HG03520 (cell line): ENCODE measurements around the gene METTL4.
"Not testable (repeated sequence)": the region's sequence is repeated elsewhere in the genome, so short reads cannot be mapped to it uniquely, and the experiment has no call there.

Experiments used
- ATAC-seq: cut with Tn5 transposase; IDR thresholded peaks from one replicate; pipeline ENCODE4 v1.9.1; 2021; ENCODE audit warnings: mild to moderate bottlenecking, moderate library complexity; ENCODE audit not compliant: unreplicated experiment

The METTL4 gene

DNA sequence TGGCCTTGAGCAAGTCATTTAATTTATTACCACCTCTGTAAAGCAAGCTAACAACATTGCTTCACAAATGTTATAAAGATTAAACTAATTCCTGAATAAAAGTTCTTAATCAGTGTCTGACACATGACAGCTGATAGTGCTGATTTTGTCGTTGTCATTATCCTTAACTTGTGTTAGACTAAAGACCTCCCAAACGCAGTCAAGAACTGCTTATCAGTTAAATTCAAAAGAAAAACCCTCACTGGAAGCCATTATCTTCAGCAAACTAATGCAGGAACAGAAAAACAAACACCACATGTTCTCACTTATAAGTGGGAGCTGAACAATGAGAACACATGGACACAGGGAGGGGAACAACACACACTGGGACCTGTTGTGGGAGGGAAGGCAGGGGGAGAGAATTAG is 46.5 kb downstream of the METTL4 start:
- ATAC-seq = not testable (repeated sequence)

DNA sequence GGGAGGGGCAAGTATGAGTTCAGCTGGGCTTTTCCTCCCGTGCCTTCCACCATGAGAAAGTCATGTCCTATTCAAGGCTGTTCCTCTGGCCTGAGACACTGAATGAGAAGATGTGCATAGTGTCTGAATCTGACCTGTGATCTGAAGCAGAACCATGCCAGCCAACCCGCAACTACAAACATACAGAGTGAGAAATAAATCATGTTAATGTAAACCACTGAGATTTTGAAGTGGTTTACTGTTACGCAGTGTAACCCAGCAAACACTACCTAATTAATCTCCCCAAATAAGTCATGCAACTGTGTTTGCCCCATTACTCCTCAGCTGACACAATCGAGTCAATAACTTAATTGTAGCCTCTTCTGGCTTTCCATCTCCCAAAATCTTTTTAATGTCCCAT is 49.2 kb downstream of the METTL4 start:
- ATAC-seq = no peak

GRCh38 chr18:2518473-2518872 is 52.8 kb downstream of the METTL4 start:
- no peak for ATAC-seq

DNA sequence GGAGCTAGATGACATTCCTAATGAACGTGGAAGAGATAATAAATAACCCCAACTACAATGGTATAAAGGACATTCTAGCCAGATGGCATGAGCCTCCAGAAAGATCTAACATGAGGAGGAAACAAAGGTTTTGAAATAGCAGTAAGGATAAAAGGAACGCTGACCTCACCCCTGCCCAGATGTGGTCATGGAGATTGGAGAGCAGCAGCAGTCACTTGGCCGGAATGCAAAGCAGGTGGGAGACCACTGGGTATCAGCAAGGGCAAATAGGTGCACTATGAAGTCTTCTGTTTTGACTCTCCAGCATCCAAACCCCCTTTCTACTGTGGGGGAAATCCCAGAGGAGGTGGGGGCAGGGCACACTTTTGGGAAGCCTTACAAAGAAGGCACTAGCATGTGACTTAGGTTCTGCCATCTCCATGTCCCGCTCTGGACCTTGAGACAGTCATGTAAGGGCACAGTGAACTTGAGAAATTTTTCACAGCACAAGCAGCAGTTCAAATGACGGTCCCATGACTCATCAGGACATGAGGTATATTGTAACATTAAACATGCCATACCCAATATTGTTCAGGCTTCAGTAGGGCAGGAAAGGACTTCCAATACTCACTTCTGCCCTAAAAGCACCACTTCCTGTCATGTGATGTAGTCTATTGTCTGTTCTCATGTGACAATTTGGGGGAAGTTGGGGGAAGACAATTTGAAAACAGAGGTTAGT is 55.2 kb downstream of the METTL4 start:
- no peak for ATAC-seq

GRCh38 chr18:2515171-2515787 is 56.0 kb downstream of the METTL4 start:
- ATAC-seq = no peak

GRCh38 chr18:2513616-2514015 is 57.7 kb downstream of the METTL4 start:
- no peak for ATAC-seq

DNA sequence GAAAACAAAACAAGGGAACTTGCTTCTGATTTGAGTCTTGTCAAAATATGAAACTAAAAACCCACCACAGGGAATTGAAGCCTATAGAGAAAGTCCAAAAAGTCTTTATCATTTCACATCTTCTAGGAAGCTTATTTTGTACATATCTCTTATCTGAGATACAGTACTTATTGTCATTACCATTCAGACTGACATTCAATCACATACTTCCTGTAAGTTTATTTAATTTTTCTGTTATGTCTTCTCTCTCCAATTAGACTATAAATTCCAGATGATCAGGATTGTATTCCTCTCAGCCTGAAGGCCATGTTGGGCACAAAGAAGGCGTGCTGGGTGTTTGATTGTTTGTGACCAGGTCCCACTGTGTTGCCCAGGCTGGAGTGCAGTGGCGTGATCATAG is 59.2 kb downstream of the METTL4 start:
- no peak for ATAC-seq

- ATAC-seq = no peak
Measured at GRCh38 chr18:2511451-2511850, 59.9 kb downstream of the METTL4 start.

DNA sequence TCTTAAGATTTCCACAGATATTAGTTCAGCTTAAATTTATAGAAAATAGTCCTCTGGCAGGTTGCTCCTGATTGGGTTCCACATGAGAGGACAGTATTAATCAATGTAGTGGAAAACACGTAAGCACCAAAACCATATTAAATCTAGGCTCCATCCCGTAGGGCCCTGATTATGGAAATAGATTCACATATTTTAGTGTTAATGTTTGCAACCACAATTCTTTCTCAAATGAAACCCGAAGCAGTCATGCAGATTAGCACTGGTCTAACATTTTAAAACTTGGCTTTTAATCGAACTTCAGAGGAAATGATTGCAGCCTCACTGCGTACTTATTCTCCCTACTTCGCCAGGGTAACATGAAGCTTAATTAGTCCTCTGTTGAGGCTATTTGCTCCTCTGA is 60.9 kb downstream of the METTL4 start:
- ATAC-seq = no peak

DNA sequence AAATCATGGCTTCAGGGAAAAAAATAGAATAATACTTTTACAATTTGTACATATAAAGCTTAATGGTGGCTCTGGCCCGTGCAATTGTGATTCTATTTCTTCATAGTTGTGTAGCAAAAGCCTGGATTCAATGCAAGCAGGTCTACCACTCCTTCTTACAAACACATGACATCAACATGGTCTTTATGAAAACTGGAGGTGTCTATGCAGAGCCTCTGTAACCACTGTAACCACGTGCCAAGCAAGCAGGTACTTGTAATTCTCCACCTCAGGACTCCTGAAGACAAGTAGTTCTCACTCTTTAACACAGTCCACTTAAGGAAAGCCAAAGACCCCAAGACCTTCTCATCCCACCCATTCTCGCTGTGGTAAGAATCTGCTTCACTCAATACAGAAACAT is 62.6 kb downstream of the METTL4 start:
- no peak for ATAC-seq

DNA sequence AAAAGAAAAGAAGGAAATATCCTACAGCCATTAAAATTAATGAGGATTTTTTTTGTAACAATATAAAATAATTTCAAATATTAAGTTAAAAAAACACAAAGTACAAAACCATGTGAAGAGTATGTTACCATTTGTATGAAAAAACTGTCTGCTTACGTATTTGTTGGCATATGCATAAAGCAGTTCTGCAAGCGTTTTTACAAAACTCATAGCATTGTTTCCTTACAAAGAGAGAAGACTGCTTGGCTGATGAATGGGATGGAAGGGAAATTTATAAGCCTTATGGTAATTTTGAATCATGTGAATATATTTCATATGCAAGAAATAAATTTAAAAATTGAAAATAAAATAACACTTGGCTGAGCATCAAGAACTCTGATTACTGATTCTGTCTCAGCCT is 63.1 kb downstream of the METTL4 start:
- ATAC-seq = no peak

- ATAC-seq = no peak
Measured at GRCh38 chr18:2504642-2505041, 66.7 kb downstream of the METTL4 start.

- no peak for ATAC-seq
Measured at GRCh38 chr18:2502880-2503279, 68.4 kb downstream of the METTL4 start.

- ATAC-seq = no peak
Measured at GRCh38 chr18:2502394-2502793, 68.9 kb downstream of the METTL4 start.

DNA sequence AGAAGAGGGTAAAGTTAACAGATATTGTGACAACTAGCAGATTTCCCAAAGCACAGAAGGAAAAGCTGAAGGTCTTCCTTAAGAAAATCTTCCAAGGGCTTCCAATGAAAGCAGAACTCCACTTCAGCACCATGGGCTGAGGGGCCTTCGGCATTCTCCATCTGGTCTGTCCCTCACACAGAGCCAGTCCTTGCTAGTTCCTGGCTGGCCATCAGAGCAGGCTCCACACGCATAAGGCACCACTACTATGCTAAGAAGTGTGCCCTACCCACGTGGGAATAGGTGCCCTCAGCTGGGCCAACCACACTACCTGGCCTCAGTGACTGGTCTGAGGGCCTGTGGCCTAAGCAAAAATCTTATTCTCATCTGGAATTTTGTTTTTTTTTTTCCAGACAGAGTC is 73.5 kb downstream of the METTL4 start:
- ATAC-seq = no peak

GRCh38 chr18:2495381-2495780 is 75.9 kb downstream of the METTL4 start:
- no peak for ATAC-seq

DNA sequence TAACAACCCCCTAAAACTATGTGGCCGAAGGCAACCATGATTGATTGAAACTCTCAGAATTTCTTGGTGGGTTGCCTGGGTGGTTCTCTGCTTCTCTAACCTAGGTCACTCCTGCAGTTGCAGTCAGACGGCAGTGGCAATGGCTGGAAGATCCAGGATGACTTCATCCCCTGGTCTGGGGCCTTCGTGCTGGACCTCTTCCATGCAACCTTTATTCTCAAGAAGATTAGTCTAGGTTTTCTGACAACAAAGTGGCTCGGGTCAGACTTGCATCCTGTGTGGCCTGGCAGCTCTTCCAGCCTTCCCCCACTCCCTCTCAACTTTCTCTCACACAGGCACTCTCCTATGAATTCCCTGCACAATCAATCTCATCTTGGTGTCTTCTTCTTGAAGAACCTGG is 76.4 kb downstream of the METTL4 start:
- ATAC-seq = no peak
